OCI-LY3 (cell line): ENCODE data around the gene ATG10.
"Not testable (repeated sequence)": the region's sequence is repeated elsewhere in the genome, so short reads cannot be mapped to it uniquely, and the experiment has no call there.

Experiments used
- H2AFZ ChIP-seq: fragments of 200-600, 300-600 bp; shearing (Covaris generic); 2 replicates; pipeline ENCODE4 v1.6.0; 2014; ENCODE audit warnings: antibody characterized with exemption, low read depth, low read length
- H3K27ac ChIP-seq: fragments of 200-600, 300-600 bp; sonication (generic); 2 replicates; pipeline ENCODE4 v1.5.1; 2014; ENCODE audit warnings: mild to moderate bottlenecking, low read length, moderate library complexity, mixed read lengths
- H3K27me3 ChIP-seq: fragments of 200-600, 300-600 bp; sonication (generic); 2 replicates; pipeline ENCODE4 v1.6.1; 2014; ENCODE audit warnings: low read depth, low read length, mixed read lengths
- H3K36me3 ChIP-seq: fragments of 200-600, 300-600 bp; sonication (generic); replicated peaks from 2 replicates; pipeline ENCODE3; 2014; ENCODE audit warnings: low read depth, low read length, mixed read lengths
- H3K4me1 ChIP-seq: fragments of 300-600, 200-600 bp; sonication (generic); 2 replicates; pipeline ENCODE4 v1.6.1; 2014; ENCODE audit warnings: low read length, mixed read lengths
- H3K4me2 ChIP-seq: fragments of 200-600, 300-600 bp; sonication (generic); 2 replicates; pipeline ENCODE4 v1.6.1; 2014; ENCODE audit warnings: low read length, mixed read lengths
- H3K4me3 ChIP-seq: fragments of 300-600, 200-600 bp; sonication (generic); 2 replicates; pipeline ENCODE4 v1.5.1; 2014; ENCODE audit warnings: antibody characterized with exemption, mild to moderate bottlenecking, low read length, moderate library complexity
- H3K79me2 ChIP-seq: fragments of 300-600, 200-600 bp; shearing (Covaris generic); 2 replicates; pipeline ENCODE4 v1.6.1; 2014; ENCODE audit warnings: mild to moderate bottlenecking, low read length, mixed read lengths
- H3K9ac ChIP-seq: fragments of 300-600, 200-600 bp; shearing (Covaris generic); 2 replicates; pipeline ENCODE4 v1.6.0; 2014; ENCODE audit warnings: mild to moderate bottlenecking, low read length, moderate library complexity
- H3K9me3 ChIP-seq: fragments of 200-600, 300-600 bp; shearing (Covaris generic); 2 replicates; pipeline ENCODE4 v1.6.1; 2014; ENCODE audit warnings: low read length, mixed read lengths; ENCODE audit not compliant: insufficient read depth
- H4K20me1 ChIP-seq: fragments of 200-600, 300-600 bp; sonication (generic); 2 replicates; pipeline ENCODE4 v1.6.1; 2016; ENCODE audit warnings: low read length, mixed read lengths; ENCODE audit not compliant: insufficient read depth
- CTCF ChIP-seq: fragments of 200-600, 300-600 bp; sonication (generic); IDR thresholded peaks from 2 replicates; pipeline ENCODE4 v1.5.1; 2014; ENCODE audit warnings: antibody characterized with exemption, low read length, low read depth
- EZH2phosphoT487 ChIP-seq: fragments of 200-600 bp; shearing (Covaris generic); IDR thresholded peaks from 2 replicates; pipeline ENCODE4 v1.6.1; 2018; ENCODE audit warnings: antibody characterized with exemption, mixed run types, low read depth

The ATG10 gene

DNA sequence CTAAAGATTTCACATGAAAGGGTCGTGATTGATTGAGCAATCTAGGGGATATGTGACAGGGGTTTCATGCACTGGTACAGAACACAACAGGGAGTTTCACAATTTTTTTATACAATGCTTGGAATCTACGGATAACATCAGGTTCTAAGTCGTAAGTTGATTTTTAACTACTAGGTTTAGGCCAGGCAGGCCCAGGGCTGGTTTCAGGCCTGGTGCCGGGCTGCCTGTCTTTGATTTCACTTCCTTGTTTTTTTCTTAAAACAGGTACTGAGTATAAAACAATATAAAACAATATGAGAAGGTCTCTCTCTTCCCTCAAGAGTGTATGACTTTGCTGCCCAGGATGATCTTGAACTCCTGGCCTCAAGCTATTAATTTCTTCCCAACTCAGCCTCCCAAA is 301.6 kb downstream of the ATG10 start:
- Histone ChIP-seq H3K79me2 (peaks cover 58% of the 10 kb centered on the region), H3K36me3 (peaks cover 38% of the 10 kb centered on the region), H3K4me1 (peaks cover 43% of the 10 kb centered on the region), H3K4me2 (peak overlapping the region; percentile 59), H3K27ac (peak overlapping the region; percentile 89), H3K4me3 (peak overlapping the region; percentile 35), H3K9ac (peak overlapping the region; percentile 46; the same call in 1 of the 2 replicates)
- not testable (repeated sequence) for H2AFZ ChIP-seq, H3K27me3 ChIP-seq, H4K20me1 ChIP-seq, H3K9me3 ChIP-seq

- Histone ChIP-seq H3K9ac (no peak overlapping the region; the same call in 1 of the 2 replicates), H3K4me1 (peaks cover 46% of the 10 kb centered on the region), H3K4me2 (peak overlapping the region; percentile 59), H3K27ac (peak overlapping the region; percentile 89), H2AFZ (no peak overlapping the region), H4K20me1 (no peaks in the 10 kb centered on the region), H3K4me3 (no peak overlapping the region), H3K9me3 (no peaks in the 10 kb centered on the region), H3K27me3 (no peaks in the 10 kb centered on the region), H3K36me3 (peaks cover 37% of the 10 kb centered on the region), H3K79me2 (peaks cover 62% of the 10 kb centered on the region)
- TF ChIP-seq EZH2phosphoT487 (no peak), CTCF (no peak)
Measured at GRCh38 chr5:82274343-82275211, 302.8 kb downstream of the ATG10 start.

DNA sequence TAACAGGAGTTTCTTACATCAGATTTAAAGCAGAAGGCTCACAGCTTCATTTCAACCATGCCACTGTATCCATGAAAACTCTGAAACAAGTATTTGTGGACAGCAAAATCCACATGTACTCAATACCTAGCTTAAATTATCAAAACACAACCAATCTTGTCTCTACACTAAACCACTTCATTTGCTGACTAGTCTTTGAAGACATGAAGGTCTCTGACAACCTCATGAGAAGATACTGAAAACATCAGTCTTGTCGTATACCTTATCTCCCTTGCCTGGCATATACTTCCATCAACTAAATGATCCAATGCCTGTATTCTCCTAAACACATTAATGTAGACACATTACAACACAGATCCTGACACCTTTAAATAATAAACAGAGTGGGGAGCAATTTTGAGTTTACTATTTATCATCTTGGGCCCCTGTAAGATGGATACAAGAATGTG is 303.4 kb downstream of the ATG10 start:
- Histone ChIP-seq H3K27me3 (no peaks in the 10 kb centered on the region), H2AFZ (no peak overlapping the region), H4K20me1 (no peaks in the 10 kb centered on the region), H3K9me3 (no peaks in the 10 kb centered on the region), H3K4me2 (no peak overlapping the region), H3K79me2 (peaks cover 62% of the 10 kb centered on the region), H3K4me1 (peaks cover 49% of the 10 kb centered on the region), H3K36me3 (peaks cover 37% of the 10 kb centered on the region), H3K27ac (0 out of 2 replicates have a peak overlapping the region, but pooled peaks have one; percentile 14), H3K9ac (no peak overlapping the region), H3K4me3 (no peak overlapping the region)
- TF ChIP-seq CTCF (no peak), EZH2phosphoT487 (no peak)

GRCh38 chr5:82276800-82277612 is 305.2 kb downstream of the ATG10 start:
- Histone ChIP-seq H3K9me3 (no peaks in the 10 kb centered on the region), H3K27ac (peak overlapping the region; percentile 74), H3K36me3 (peaks cover 37% of the 10 kb centered on the region), H3K4me2 (peak overlapping the region; percentile 91), H3K4me3 (peak overlapping the region; percentile 94), H3K9ac (peak overlapping the region; percentile 97), H4K20me1 (no peaks in the 10 kb centered on the region), H3K27me3 (no peaks in the 10 kb centered on the region), H3K4me1 (peaks cover 49% of the 10 kb centered on the region), H3K79me2 (peaks cover 61% of the 10 kb centered on the region), H2AFZ (no peak overlapping the region)
- TF ChIP-seq EZH2phosphoT487, result no peak
- TF ChIP-seq CTCF, result no peak
